Measurements from ENCODE around the gene SMCO2. TPM values are rescaled to one million over a fixed set of nuclear protein-coding genes. Genes with fewer than 3 reads are reported as not detected.

The SMCO2 gene
- total and polyA plus RNA-seq, 2 of the 4 experiments (the other 2 are of a cell fraction) = 0.19 TPM; not detected in 1

DNA sequence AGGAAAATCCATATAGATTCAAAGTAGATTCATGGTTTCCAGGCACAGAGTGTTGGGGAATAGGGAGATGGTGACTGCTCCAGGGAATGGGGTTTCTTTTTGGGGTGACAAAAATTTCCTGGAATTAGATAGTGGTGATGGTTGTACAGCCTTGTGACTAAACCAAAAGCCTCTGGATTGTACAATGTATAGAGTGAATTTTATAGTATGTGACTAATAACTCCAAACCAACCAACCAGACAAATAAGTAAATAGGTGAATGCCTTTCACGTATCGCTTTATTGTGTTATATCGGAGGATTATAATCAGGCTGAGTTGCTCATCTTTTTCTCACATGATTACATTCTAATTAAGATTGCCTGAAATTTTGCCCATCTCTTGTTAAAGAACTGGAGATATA lies 52.8 kb downstream of the SMCO2 start:
- Histone ChIP-seq H3K27me3 (ENCODE audit: control insufficient read depth, insufficient read depth, low read length) (no peaks in the 10 kb centered on the region), H3K56ac (ENCODE audit: extremely low read depth, insufficient read depth, low read length) (no peak overlapping the region), H3K9me3 (ENCODE audit: control insufficient read depth, insufficient read depth, low read length) (no peaks in the 10 kb centered on the region), H2AFZ (replicated peaks; ENCODE audit: low read length, poor library complexity) (no peak overlapping the region), H3K4me3 (ENCODE audit: insufficient read depth, low read depth, low read length) (no peak overlapping the region), H3K23ac (ENCODE audit: low read depth, low read length) (no peak overlapping the region), H3K36me3 (ENCODE audit: control insufficient read depth, insufficient read depth, low read length) (no peaks in the 10 kb centered on the region), H2BK15ac (ENCODE audit: low read depth, low read length) (no peak overlapping the region), H4K8ac (ENCODE audit: low read depth in 2 of 2, low read length in 2 of 2) (no peak overlapping the region), H4K20me1 (ENCODE audit: insufficient read depth, low read length) (no peaks in the 10 kb centered on the region), H3K4me2 (ENCODE audit: low read depth, low read length) (no peak overlapping the region), H3K79me1 (ENCODE audit: low read depth in 1 of 2, low read length in 2 of 2) (no peaks in the 10 kb centered on the region), H2BK5ac (ENCODE audit: low read depth, low read length, poor library complexity, severe bottlenecking) (no peak overlapping the region), H3K9me1 (ENCODE audit: insufficient read depth, low read length) (no peaks in the 10 kb centered on the region), H3K18ac (ENCODE audit: low read depth, low read length) (no peak overlapping the region), H2BK120ac (ENCODE audit: low read depth, low read length) (no peak overlapping the region), H2BK20ac (ENCODE audit: low read depth, low read length) (no peak overlapping the region), H2AK9ac (replicated peaks; ENCODE audit: low read depth, low read length, poor library complexity) (no peak overlapping the region), H3K4ac (ENCODE audit: low read depth, low read length) (no peak overlapping the region), H2AK5ac (ENCODE audit: low read depth, low read length) (no peak overlapping the region), H3K4me1 (ENCODE audit: control insufficient read depth, insufficient read depth, low read length) (no peaks in the 10 kb centered on the region; the same call in 1 of the 2 replicates), H4K5ac (ENCODE audit: low read depth, low read length) (no peak overlapping the region), H3K9ac (ENCODE audit: low read depth, low read length) (no peak overlapping the region), H3K27ac (ENCODE audit: insufficient read depth, low read length) (no peak overlapping the region), H3K14ac (replicated peaks; ENCODE audit: low read depth, low read length) (no peak overlapping the region), H4K91ac (ENCODE audit: insufficient read depth, low read depth, low read length) (no peak overlapping the region)
- in situ Hi-C loops (cut with MboI; ENCODE audit: low sequenced_read_pairs) (no loop called here), intact Hi-C loops (cut with micrococcal nuclease) (no loop called here), dilution Hi-C loops (cut with HindIII; ENCODE audit: low sequenced_read_pairs, unreplicated experiment) (no loop called here)
- POLR2A ChIA-PET (ENCODE audit: unreplicated experiment) = no interaction called here
- TF ChIP-seq FOS (IDR thresholded peaks at IDR 0.05; ENCODE audit: low read depth, low read length) (no peak), BHLHE40 (IDR thresholded peaks at IDR 0.05; ENCODE audit: low read depth, low read length) (no peak), MXI1 (IDR thresholded peaks at IDR 0.05; ENCODE audit: borderline replicate concordance, low read depth, low read length) (no peak), CHD1 (IDR thresholded peaks at IDR 0.05; ENCODE audit: low read depth, low read length) (no peak), MAFK (IDR thresholded peaks at IDR 0.05; ENCODE audit: low read depth, low read length) (no peak)
- TF ChIP-seq, protein P1, sequence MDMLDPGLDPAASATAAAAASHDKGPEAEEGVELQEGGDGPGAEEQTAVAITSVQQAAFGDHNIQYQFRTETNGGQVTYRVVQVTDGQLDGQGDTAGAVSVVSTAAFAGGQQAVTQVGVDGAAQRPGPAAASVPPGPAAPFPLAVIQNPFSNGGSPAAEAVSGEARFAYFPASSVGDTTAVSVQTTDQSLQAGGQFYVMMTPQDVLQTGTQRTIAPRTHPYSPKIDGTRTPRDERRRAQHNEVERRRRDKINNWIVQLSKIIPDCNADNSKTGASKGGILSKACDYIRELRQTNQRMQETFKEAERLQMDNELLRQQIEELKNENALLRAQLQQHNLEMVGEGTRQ (IDR thresholded peaks at IDR 0.05; ENCODE audit: low read depth, low read length) = no peak
- CTCF ChIA-PET = no interaction called here
- no CpG with 5 or more reads among the region's 3 CpGs for WGBS, 2 experiments (ENCODE audit: extremely low coverage in 2 of 2, insufficient read length in 1 of 2)
- no TSS peak for BruUV-seq (replicated peaks)
- ATAC-seq (ENCODE audit: low read depth) (no peak), DNase-seq (no peak)
